Cardiac muscle cell (in vitro differentiated cells and primary cell): ENCODE data around the gene LGR6. TPM values are rescaled to one million over a fixed set of nuclear protein-coding genes. Genes with fewer than 3 reads are reported as not detected.

Experiments
- DNase-seq, 2 donors: peaks; one replicate each; pipeline versions ENCODE4 v3.0.0 to v3.0.0-alpha.2; 2010 to 2017; ENCODE audit warnings: low read depth in 1 of 2, low spot score in 1 of 2
- H3K27ac ChIP-seq: fragments of 200-600 bp; sonication (generic); 2 replicates; pipeline ENCODE4 v1.5.1; 2016
- H3K27me3 ChIP-seq: fragments of 200-600 bp; sonication (generic); 2 replicates; pipeline ENCODE4 v1.6.0; 2016; ENCODE audit warnings: control low read depth
- H3K36me3 ChIP-seq: fragments of 200-600 bp; sonication (generic); 2 replicates; pipeline ENCODE4 v1.5.1; 2016; ENCODE audit warnings: control low read depth
- H3K4me1 ChIP-seq: fragments of 200-600 bp; sonication (generic); 2 replicates; pipeline ENCODE4 v1.8.1; 2017; ENCODE audit warnings: low read depth, mild to moderate bottlenecking, mixed run types
- H3K4me3 ChIP-seq: fragments of 200-600 bp; sonication (generic); 2 replicates; pipeline ENCODE4 v1.5.1; 2016; ENCODE audit warnings: mild to moderate bottlenecking
- H3K9me3 ChIP-seq: fragments of 200-600 bp; sonication (generic); 2 replicates; pipeline ENCODE4 v1.5.1; 2017; ENCODE audit warnings: low read depth, mild to moderate bottlenecking, control low read depth
- polyA plus RNA-seq: library from polyadenylated mRNA; unstranded; fragments of >200 nt; fragmentation: Nextera tagmentation; extraction: Ambion mirVana; gene quantifications from 2 replicates; pipeline ENCODE4 v1.2.1, GENCODE V29; 2016
- total RNA-seq: library from RNA; depleted of rRNA; stranded (reverse); fragments of >200 nt; gene quantifications from 2 replicates; pipeline ENCODE4 v1.2.3, GENCODE V29; 2016
- TF ChIP-seq, protein P1 (sequence below): IDR thresholded peaks from 2 replicates; pipeline ENCODE4 v1.5.1; 2012; ENCODE audit warnings: low read depth, mild to moderate bottlenecking, low read length

The LGR6 gene
- total and polyA plus RNA-seq, 2 experiments from 2014 or later: 0.16 TPM; not detected in 1

DNA sequence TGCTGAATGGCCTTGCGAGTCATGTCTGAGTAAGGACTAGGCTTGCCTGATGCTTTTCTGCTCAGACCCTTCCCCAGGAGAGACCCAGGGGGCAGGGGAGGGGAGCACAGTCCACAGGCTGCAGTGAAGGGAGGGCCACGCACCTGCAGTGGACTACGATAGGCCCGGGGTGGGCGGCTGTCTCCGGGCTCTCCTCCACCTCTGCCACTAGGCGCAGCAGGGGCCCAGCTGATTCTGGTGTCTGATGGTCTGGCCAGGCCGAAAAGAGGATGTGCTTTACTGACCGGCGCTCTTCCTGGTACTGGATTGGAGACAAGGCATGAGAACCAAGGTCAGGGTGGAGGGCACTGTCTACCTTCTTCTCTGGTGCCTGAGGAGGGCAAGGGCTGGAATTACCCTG is 41.2 kb upstream of the LGR6 start:
- no peaks in the 10 kb centered on the region for H3K27me3 ChIP-seq
- no peak for DNase-seq

DNA sequence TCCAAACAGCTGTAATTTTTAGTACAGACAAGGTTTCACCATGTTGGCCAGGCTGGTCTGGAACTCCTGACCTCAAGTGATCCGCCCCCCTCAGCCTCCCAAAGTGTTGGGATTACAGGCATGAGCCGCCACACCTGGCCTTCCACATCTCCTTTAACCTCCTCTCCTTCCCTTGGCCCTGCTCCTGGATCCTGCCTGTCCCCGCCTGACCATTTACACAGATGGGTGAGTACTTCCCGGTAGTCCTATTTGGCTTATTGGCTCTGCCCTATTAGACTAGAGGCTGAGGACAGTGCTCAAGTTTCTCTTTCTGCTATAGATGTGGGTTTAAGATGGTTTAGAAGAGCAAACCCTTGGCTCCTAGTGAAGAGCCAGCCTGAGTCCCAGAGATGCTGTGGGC is 40.3 kb upstream of the LGR6 start:
- H3K36me3 ChIP-seq: no peaks in the 10 kb centered on the region
- no peak for DNase-seq
- no peak overlapping the region for H3K27ac ChIP-seq
- no peaks in the 10 kb centered on the region for H3K9me3 ChIP-seq
- no peak overlapping the region for H3K4me3 ChIP-seq
- no peaks in the 10 kb centered on the region for H3K4me1 ChIP-seq
- TF ChIP-seq, protein P1, sequence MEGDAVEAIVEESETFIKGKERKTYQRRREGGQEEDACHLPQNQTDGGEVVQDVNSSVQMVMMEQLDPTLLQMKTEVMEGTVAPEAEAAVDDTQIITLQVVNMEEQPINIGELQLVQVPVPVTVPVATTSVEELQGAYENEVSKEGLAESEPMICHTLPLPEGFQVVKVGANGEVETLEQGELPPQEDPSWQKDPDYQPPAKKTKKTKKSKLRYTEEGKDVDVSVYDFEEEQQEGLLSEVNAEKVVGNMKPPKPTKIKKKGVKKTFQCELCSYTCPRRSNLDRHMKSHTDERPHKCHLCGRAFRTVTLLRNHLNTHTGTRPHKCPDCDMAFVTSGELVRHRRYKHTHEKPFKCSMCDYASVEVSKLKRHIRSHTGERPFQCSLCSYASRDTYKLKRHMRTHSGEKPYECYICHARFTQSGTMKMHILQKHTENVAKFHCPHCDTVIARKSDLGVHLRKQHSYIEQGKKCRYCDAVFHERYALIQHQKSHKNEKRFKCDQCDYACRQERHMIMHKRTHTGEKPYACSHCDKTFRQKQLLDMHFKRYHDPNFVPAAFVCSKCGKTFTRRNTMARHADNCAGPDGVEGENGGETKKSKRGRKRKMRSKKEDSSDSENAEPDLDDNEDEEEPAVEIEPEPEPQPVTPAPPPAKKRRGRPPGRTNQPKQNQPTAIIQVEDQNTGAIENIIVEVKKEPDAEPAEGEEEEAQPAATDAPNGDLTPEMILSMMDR: no peak
- H3K27me3 ChIP-seq: no peaks in the 10 kb centered on the region

More for the DNA sequence above, 41.2 kb upstream of the LGR6 start:
- no peak overlapping the region for H3K4me3 ChIP-seq
- no peaks in the 10 kb centered on the region for H3K4me1 ChIP-seq
- TF ChIP-seq, protein P1: no peak
- no peaks in the 10 kb centered on the region for H3K36me3 ChIP-seq
- no peaks in the 10 kb centered on the region for H3K9me3 ChIP-seq
- no peak overlapping the region for H3K27ac ChIP-seq

DNA sequence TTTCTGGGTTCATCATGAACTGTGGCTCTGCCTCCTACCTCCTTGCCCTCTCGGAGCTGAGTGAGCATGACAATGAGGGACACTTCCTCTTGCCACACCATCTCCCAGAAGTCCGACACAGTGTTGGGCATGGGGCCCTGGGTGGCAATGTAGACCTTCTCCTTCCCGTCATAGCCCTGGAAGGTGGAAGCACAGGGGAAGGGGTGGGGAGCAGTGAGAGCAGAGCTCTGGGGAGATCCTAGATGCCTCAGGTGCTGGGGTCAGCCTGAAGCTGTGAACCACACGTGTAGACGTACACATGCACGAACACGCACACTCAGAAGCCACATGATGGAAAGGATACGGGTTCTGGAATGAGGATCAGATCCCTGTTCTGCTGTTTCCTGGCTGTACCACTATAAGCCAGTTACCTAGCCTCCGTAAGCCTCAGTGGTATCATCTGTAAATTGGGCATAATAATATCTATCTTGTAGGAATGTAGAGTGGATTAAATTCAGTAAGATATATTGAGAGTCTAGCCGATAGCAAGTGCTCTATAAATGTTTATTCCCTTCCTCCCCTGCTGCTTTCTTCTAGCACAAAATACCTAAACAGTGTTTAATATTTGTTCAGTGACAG is 39.3 kb upstream of the LGR6 start:
- Histone ChIP-seq H3K4me1 (peaks cover 1% of the 10 kb centered on the region), H3K9me3 (no peaks in the 10 kb centered on the region), H3K4me3 (no peak overlapping the region), H3K36me3 (no peaks in the 10 kb centered on the region), H3K27me3 (no peaks in the 10 kb centered on the region), H3K27ac (no peak overlapping the region)
- TF ChIP-seq, protein P1: no peak
- no peak for DNase-seq

DNA sequence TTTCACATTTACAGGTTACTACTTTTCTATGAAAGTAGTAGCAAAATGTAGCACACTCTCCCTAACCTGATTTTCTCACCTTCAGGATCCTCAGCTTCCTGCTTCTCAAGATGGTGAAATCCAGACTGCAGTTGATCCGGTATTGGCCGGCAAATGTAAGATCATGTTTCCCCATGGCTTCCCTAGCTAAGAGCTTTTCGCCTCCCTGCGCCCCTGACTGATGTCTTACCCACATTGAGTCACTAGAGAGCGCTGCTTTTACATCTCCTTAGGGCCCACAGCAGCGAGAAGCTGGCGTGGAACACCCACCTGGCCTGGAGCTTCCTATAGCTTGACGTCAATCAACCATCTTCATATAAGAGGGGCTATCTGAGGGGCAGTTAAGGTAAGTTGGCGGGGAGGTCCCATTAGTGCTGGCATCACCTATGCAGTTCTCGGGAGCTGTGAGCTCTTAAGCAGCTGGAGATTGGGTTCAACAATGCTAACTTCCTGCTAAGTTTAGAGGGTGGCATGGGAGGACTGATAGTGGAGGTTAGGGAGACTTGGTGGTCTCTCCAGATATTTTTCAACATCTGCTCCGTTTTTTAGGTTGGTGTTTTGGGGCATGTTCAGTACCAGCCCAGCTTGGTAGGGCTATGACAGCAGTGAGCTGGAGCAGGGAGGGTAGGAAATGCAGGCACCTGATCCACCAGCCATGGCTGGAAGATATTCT is 38.7 kb upstream of the LGR6 start:
- DNase-seq: peak; percentile 81 to 84
- Histone ChIP-seq H3K4me1 (peaks cover 3% of the 10 kb centered on the region), H3K27ac (no peak overlapping the region), H3K4me3 (no peak overlapping the region), H3K36me3 (no peaks in the 10 kb centered on the region), H3K27me3 (no peaks in the 10 kb centered on the region), H3K9me3 (no peaks in the 10 kb centered on the region)
- TF ChIP-seq, protein P1: peak; percentile 74

DNA sequence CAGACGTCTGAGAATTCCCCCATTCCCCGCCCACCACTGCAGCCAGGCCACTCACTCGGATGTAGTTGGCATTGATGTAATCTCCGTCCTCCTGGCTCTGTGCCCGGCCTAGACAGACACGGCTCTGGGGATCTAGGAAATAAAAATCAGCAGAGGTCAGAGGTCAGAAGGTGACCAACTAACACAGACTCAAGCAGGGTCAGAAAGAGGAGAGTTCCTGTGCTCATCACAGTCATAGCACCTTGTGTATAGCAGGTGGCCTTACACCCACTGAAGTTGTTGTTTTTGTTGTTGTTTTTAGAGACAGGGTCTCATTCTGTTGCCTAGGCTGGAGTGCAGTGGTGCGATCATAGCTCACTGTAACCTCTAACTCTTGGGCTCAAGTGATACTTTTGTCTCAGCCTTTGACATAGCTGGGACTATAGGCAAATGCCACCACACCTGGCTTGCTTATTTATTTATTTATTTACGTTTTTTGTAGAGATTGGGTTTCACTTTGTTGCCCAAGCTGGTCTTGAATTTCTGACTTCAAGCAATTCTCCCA is 38.0 kb upstream of the LGR6 start:
- H3K36me3 ChIP-seq: no peaks in the 10 kb centered on the region
- H3K27me3 ChIP-seq: no peaks in the 10 kb centered on the region
- H3K4me1 ChIP-seq: peaks cover 3% of the 10 kb centered on the region
- DNase-seq: no peak
- H3K27ac ChIP-seq: no peak overlapping the region
- TF ChIP-seq, protein P1: no peak
- H3K9me3 ChIP-seq: no peaks in the 10 kb centered on the region
- H3K4me3 ChIP-seq: no peak overlapping the region
